PC-9 (cell line): ENCODE data around the gene TSHZ2. TPM values are rescaled to one million over a fixed set of nuclear protein-coding genes. Genes with fewer than 3 reads are reported as not detected.

ENCODE experiments used
- BruUV-seq: library from RNA; stranded (reverse); fragments of 400-500 nt; replicated peaks from 2 replicates; lab custom pipeline; 2021; lab: Mats Ljungman, UMichigan
- CTCF ChIA-PET: fragments of 300-600 bp; sonication (Branson Sonifier 250); formaldehyde crosslinking; loops from one replicate; lab custom pipeline; 2022; ENCODE audit warnings: antibody characterized with exemption; lab: Charles Lee
- POLR2A ChIA-PET: fragments of 300-600 bp; sonication (Branson Sonifier 250); formaldehyde crosslinking; loops from one replicate; lab custom pipeline; 2022; ENCODE audit warnings: antibody characterized with exemption; ENCODE audit not compliant: unreplicated experiment; lab: Charles Lee
- DNase-seq, 2 experiments: peaks; one replicate each; pipeline versions ENCODE4 v3.0.0 to v3.0.0-alpha.2; 2015 to 2022; ENCODE audit warnings: mixed read lengths in 1 of 2
- H2AFZ ChIP-seq: fragments of 200-600 bp; sonication (generic); 2 replicates; pipeline ENCODE4 v1.8.1; 2017; ENCODE audit warnings: antibody characterized with exemption
- H3F3A ChIP-seq: fragments of 200-600 bp; sonication (generic); 2 replicates; pipeline ENCODE4 v1.8.1; 2017; ENCODE audit warnings: antibody characterized with exemption, mild to moderate bottlenecking, low read depth; ENCODE audit not compliant: insufficient read depth
- H3K27ac ChIP-seq: fragments of 200-600 bp; sonication (generic); 2 replicates; pipeline ENCODE4 v1.6.1; 2016; ENCODE audit warnings: mixed run types
- H3K27me3 ChIP-seq: fragments of 200-600 bp; sonication (generic); 2 replicates; pipeline ENCODE4 v1.6.1; 2016; ENCODE audit warnings: low read depth, mixed run types; ENCODE audit not compliant: insufficient read depth
- H3K36me3 ChIP-seq: fragments of 200-600 bp; sonication (generic); 2 replicates; pipeline ENCODE4 v1.6.1; 2016; ENCODE audit warnings: low read depth, mixed run types
- H3K4me1 ChIP-seq: fragments of 200-600 bp; sonication (generic); replicated peaks from 2 replicates; pipeline ENCODE4 v1.6.1; 2016; ENCODE audit warnings: mixed run types; ENCODE audit not compliant: insufficient read depth
- H3K4me2 ChIP-seq: fragments of 200-600 bp; sonication (generic); 2 replicates; pipeline ENCODE4 v1.6.1; 2017; ENCODE audit warnings: mixed run types
- H3K4me3 ChIP-seq: fragments of 200-600 bp; sonication (generic); 2 replicates; pipeline ENCODE4 v1.6.1; 2016; ENCODE audit warnings: mixed run types
- H3K79me2 ChIP-seq: fragments of 200-600 bp; sonication (generic); 2 replicates; pipeline ENCODE4 v1.6.1; 2017; ENCODE audit warnings: low read depth, mixed run types
- H3K9me2 ChIP-seq: fragments of 200-600 bp; sonication (generic); 2 replicates; pipeline ENCODE4 v1.8.1; 2017; ENCODE audit warnings: mild to moderate bottlenecking; ENCODE audit not compliant: insufficient read depth
- H3K9me3 ChIP-seq: fragments of 200-600 bp; sonication (generic); 2 replicates; pipeline ENCODE4 v1.8.1; 2016; ENCODE audit warnings: low read depth; ENCODE audit not compliant: insufficient read depth
- H4K20me1 ChIP-seq: fragments of 200-600 bp; sonication (generic); 2 replicates; pipeline ENCODE4 v1.8.1; 2017; ENCODE audit not compliant: insufficient read depth
- EZH2 ChIP-seq: fragments of 200-600 bp; sonication (generic); IDR thresholded peaks from 2 replicates; pipeline ENCODE4 v1.8.0; 2017; ENCODE audit warnings: antibody characterized with exemption, low read depth
- intact Hi-C: fragments of 100-400 bp; cut with micrococcal nuclease; formaldehyde crosslinking; loops from one replicate; pipeline ENCODE4 v1.10.0; 2022; ENCODE audit not compliant: unreplicated experiment
- total RNA-seq: library from RNA; stranded (reverse); gene quantifications from 2 replicates; pipeline ENCODE4 v1.2.3, GENCODE V29; 2021
- TF ChIP-seq, protein P1 (sequence below): fragments of 200-600 bp; sonication (generic); conservative IDR thresholded peaks from 2 replicates; pipeline ENCODE4 v1.6.1; 2017; ENCODE audit warnings: mixed run types, antibody characterized with exemption, mild to moderate bottlenecking, moderate library complexity

TSHZ2 gene
- total RNA-seq, 1 experiment from 2014 or later = not detected

DNA sequence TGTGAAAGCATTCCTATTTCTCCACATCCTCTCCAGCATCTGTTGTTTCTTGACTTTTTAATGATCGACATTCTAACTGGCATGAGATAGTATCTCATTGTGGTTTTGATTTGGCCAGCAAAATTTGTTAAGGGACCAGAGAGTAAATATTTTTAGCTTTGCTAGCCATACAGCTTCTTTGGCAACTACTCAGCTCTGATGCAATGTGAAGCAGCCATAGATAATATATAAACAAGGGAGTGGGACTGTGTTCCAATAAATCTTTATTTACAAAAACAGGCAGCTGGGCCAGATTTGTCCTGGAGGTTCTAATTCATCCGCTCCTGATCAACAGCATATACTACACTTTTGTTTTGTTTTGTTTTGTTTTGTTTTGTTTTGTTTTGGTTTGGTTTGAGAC, 418.6 kb downstream of the TSHZ2 start:
- CTCF ChIA-PET = no interaction called here
- no peak overlapping the region for H3K4me2 ChIP-seq
- H3K4me1 ChIP-seq = no peaks in the 10 kb centered on the region
- H3K4me3 ChIP-seq = no peak overlapping the region
- no peak for DNase-seq
- H4K20me1 ChIP-seq = no peaks in the 10 kb centered on the region
- H3K27me3 ChIP-seq = peaks cover 91% of the 10 kb centered on the region
- no peaks in the 10 kb centered on the region for H3K79me2 ChIP-seq
- H2AFZ ChIP-seq = no peak overlapping the region
- POLR2A ChIA-PET = no interaction called here
- H3K27ac ChIP-seq = no peak overlapping the region
- no peaks in the 10 kb centered on the region for H3F3A ChIP-seq
- BruUV-seq = no TSS peak
- TF ChIP-seq, protein P1, sequence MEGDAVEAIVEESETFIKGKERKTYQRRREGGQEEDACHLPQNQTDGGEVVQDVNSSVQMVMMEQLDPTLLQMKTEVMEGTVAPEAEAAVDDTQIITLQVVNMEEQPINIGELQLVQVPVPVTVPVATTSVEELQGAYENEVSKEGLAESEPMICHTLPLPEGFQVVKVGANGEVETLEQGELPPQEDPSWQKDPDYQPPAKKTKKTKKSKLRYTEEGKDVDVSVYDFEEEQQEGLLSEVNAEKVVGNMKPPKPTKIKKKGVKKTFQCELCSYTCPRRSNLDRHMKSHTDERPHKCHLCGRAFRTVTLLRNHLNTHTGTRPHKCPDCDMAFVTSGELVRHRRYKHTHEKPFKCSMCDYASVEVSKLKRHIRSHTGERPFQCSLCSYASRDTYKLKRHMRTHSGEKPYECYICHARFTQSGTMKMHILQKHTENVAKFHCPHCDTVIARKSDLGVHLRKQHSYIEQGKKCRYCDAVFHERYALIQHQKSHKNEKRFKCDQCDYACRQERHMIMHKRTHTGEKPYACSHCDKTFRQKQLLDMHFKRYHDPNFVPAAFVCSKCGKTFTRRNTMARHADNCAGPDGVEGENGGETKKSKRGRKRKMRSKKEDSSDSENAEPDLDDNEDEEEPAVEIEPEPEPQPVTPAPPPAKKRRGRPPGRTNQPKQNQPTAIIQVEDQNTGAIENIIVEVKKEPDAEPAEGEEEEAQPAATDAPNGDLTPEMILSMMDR = no peak
- TF ChIP-seq EZH2 = no peak
- H3K9me2 ChIP-seq = no peaks in the 10 kb centered on the region
- intact Hi-C loops = no loop called here
- no peaks in the 10 kb centered on the region for H3K36me3 ChIP-seq
- H3K9me3 ChIP-seq = no peaks in the 10 kb centered on the region

DNA sequence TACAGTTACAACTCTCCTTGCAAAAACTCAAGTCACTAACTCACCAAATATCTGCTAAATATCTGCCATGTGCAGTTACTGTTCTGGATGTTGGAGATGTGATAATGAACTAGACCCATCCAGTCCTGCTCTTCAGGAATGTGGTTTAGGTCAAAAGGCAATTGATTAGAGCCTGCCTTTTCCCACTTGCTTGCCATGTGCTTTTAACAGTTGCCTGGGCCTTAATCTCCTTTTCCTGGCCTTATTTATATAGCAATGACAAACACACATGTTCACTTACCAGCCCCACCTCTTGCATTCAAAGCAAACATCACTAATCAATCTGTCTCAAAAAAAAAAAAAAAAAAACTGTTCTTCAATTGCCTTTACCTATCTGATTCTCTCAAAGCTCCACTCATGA, 422.3 kb downstream of the TSHZ2 start:
- H4K20me1 ChIP-seq = no peaks in the 10 kb centered on the region
- CTCF ChIA-PET = no interaction called here
- H3K9me2 ChIP-seq = no peaks in the 10 kb centered on the region
- no TSS peak for BruUV-seq
- no peak overlapping the region for H3K4me2 ChIP-seq
- H3K27me3 ChIP-seq = peaks cover 79% of the 10 kb centered on the region
- H3K79me2 ChIP-seq = no peaks in the 10 kb centered on the region
- H3K36me3 ChIP-seq = no peaks in the 10 kb centered on the region
- no peak for TF ChIP-seq EZH2
- TF ChIP-seq, protein P1 = no peak
- H2AFZ ChIP-seq = no peak overlapping the region
- no peaks in the 10 kb centered on the region for H3K9me3 ChIP-seq
- H3K4me1 ChIP-seq = no peaks in the 10 kb centered on the region
- H3F3A ChIP-seq = no peaks in the 10 kb centered on the region
- DNase-seq = no peak
- H3K27ac ChIP-seq = no peak overlapping the region
- intact Hi-C loops = no loop called here
- POLR2A ChIA-PET = no interaction called here
- H3K4me3 ChIP-seq = no peak overlapping the region

DNA sequence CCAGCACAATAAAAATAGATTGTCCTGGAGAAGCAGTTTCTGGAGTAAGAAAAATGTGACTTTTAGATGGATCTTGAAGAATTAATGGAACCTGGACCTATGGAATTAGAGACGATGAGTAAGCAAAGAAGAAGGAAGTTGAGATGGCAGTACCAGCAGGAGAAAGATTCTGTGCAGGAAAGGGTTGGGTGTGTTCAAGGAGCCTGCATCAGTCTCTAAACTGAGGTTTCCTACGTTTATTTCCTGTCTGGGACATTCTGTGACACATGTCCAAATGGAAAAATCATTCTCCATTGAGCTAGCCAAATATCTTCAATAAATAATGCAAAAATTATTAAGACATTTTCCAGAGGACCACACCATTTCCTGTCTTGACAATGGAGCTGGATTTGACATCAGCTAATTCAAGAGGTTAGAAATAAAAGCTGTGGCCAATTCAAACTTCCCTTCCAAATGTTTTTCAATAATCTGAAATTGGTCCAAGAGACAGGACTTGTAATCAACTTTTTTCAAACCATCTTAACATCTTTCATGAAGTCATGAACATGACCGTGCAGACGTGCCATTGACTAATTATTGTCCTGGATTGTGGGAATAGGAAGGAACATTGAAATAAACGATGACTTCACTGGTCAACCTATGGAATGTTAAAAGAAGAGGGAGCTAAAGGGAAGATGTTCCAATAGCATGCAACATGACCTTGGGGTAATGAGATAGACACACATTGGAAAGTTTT, 423.2 kb downstream of the TSHZ2 start:
- POLR2A ChIA-PET = no interaction called here

More for the DNA sequence above, 423.2 kb downstream of the TSHZ2 start:
- Histone ChIP-seq H3K4me1 (no peaks in the 10 kb centered on the region), H3K79me2 (no peaks in the 10 kb centered on the region), H3K4me3 (no peak overlapping the region), H2AFZ (no peak overlapping the region), H3K27ac (no peak overlapping the region), H3K36me3 (no peaks in the 10 kb centered on the region), H3K27me3 (peaks cover 79% of the 10 kb centered on the region), H3K9me3 (no peaks in the 10 kb centered on the region), H3K4me2 (no peak overlapping the region), H3F3A (no peaks in the 10 kb centered on the region), H4K20me1 (no peaks in the 10 kb centered on the region), H3K9me2 (no peaks in the 10 kb centered on the region)
- intact Hi-C loops = no loop called here
- DNase-seq = no peak
- no peak for TF ChIP-seq EZH2
- TF ChIP-seq, protein P1 = no peak
- no TSS peak for BruUV-seq
- CTCF ChIA-PET = no interaction called here
